A549 (cell line): ENCODE results near the gene TXNL1. TPM values are rescaled to one million over a fixed set of nuclear protein-coding genes. Genes with fewer than 3 reads are reported as not detected.
"Not testable (repeated sequence)": the region's sequence is repeated elsewhere in the genome, so short reads cannot be mapped to it uniquely, and the experiment has no call there.

Experiments used
- ATAC-seq, 2 experiments: fragments of 200-7000 bp in 1 of 2; fragments of >200 bp in 1 of 2; cut with Nextera tagmentation in 1 of 2; cut with Tn5 transposase in 1 of 2; 3 replicates each; pipeline versions ENCODE4 v1.8.0 to v1.9.1; 2018 to 2020; ENCODE audit warnings: mild to moderate bottlenecking in 1 of 2, moderate library complexity in 1 of 2
- CTCF ChIA-PET: fragments of 300-600 bp; sonication (Branson Sonifier 250); formaldehyde crosslinking; extraction: SDS; loops from one replicate; lab custom pipeline; 2021; ENCODE audit warnings: antibody characterized with exemption, inconsistent platforms; lab: Yijun Ruan, JAX
- POLR2A ChIA-PET: fragments of 350-600 bp; formaldehyde crosslinking; extraction: SDS; loops from one replicate; lab custom pipeline; 2021; ENCODE audit warnings: antibody characterized with exemption, inconsistent platforms; lab: Yijun Ruan, JAX
- DNase-seq, 2 experiments: peaks; one replicate each; pipeline versions ENCODE4 v3.0.0 to v3.0.0-alpha.2; 2011 to 2016; ENCODE audit warnings: low read depth in 1 of 2, low spot score in 1 of 2
- FAIRE-seq: peaks from 2 replicates; lab custom pipeline; 2011; peaks lifted over from hg19 to GRCh38; lab: Jason Lieb, UNC
- H3K27ac ChIP-seq, 2 experiments: fragments of >200 bp; sonication (Bioruptor Twin); formaldehyde crosslinking; 3 replicates each; pipeline ENCODE4 v1.5.1; 2016 to 2017
- H3K4me1 ChIP-seq: fragments of >200 bp; sonication (Bioruptor Twin); formaldehyde crosslinking; 3 replicates; pipeline ENCODE4 v1.6.1; 2016
- H3K4me2 ChIP-seq: fragments of >200 bp; sonication (Bioruptor Twin); formaldehyde crosslinking; 3 replicates; pipeline ENCODE4 v1.6.1; 2016
- H3K4me3 ChIP-seq: fragments of >200 bp; sonication (Bioruptor Twin); formaldehyde crosslinking; 3 replicates; pipeline ENCODE4 v1.5.1; 2016
- H3K9me3 ChIP-seq: fragments of >200 bp; sonication (Bioruptor Twin); formaldehyde crosslinking; 3 replicates; pipeline ENCODE4 v1.6.1; 2016
- CHD2 ChIP-seq: fragments of 150-350 bp; IDR thresholded peaks from 2 replicates; pipeline ENCODE4 v1.6.1; 2014; ENCODE audit warnings: low read length; ENCODE audit not compliant: partially characterized antibody
- CHD4 ChIP-seq: fragments of 200-600 bp; sonication (generic); IDR thresholded peaks from 2 replicates; pipeline ENCODE4 v1.6.1; 2016; ENCODE audit warnings: antibody characterized with exemption, mild to moderate bottlenecking, borderline replicate concordance
- EHF ChIP-seq: fragments of 250-450 bp; sonication (Bioruptor Pico); IDR thresholded peaks from 2 replicates; pipeline ENCODE4 v1.5.0; 2020; ENCODE audit warnings: mild to moderate bottlenecking
- EHMT2 ChIP-seq: fragments of 200-600 bp; sonication (generic); IDR thresholded peaks from 2 replicates; pipeline ENCODE4 v1.6.1; 2016; ENCODE audit warnings: antibody characterized with exemption, low read depth, mild to moderate bottlenecking, moderate library complexity
- EP300 ChIP-seq, 2 experiments: fragments of >200 bp; sonication (Bioruptor Twin); formaldehyde crosslinking; IDR thresholded peaks; 2 replicates in 1 of 2; 3 replicates in 1 of 2; pipeline ENCODE4 v1.6.1; 2016 to 2017
- FOSB ChIP-seq: fragments of 250-450 bp; sonication (Bioruptor Pico); IDR thresholded peaks from 2 replicates; pipeline ENCODE4 v1.5.0; 2020; ENCODE audit warnings: mild to moderate bottlenecking, moderate library complexity
- FOSL2 ChIP-seq, 2 experiments: fragments of 450-650 bp in 1 of 2; fragments of >200 bp in 1 of 2; sonication (Bioruptor Twin) in 1 of 2; formaldehyde crosslinking; IDR thresholded peaks; 2 replicates each; pipeline versions ENCODE4 v1.5.0 to v1.6.1; 2016 to 2020; ENCODE audit warnings: mild to moderate bottlenecking in 1 of 2, moderate library complexity in 1 of 2
- HOXB13 ChIP-seq: fragments of 250-450 bp; sonication (Bioruptor Pico); IDR thresholded peaks from 2 replicates; pipeline ENCODE4 v1.5.0; 2020; ENCODE audit warnings: low read depth, mild to moderate bottlenecking, moderate library complexity
- HOXB5 ChIP-seq: fragments of 250-450 bp; sonication (Bioruptor Pico); IDR thresholded peaks from 2 replicates; pipeline ENCODE4 v1.5.0; 2020; ENCODE audit warnings: mild to moderate bottlenecking, moderate library complexity
- JUN ChIP-seq, 2 experiments: fragments of >200 bp; sonication (Bioruptor Twin); formaldehyde crosslinking; IDR thresholded peaks; 2 replicates in 1 of 2; 3 replicates in 1 of 2; pipeline ENCODE4 v1.6.1; 2016 to 2017
- JUNB ChIP-seq: fragments of >200 bp; sonication (Bioruptor Twin); formaldehyde crosslinking; IDR thresholded peaks from 2 replicates; pipeline ENCODE4 v1.6.1; 2016
- MAFK ChIP-seq: fragments of 450-650 bp; IDR thresholded peaks from 2 replicates; pipeline ENCODE4 v1.6.1; 2014; ENCODE audit not compliant: partially characterized antibody
- MYC ChIP-seq: IDR thresholded peaks from 2 replicates; pipeline ENCODE4 v1.6.1; 2012; ENCODE audit warnings: mild to moderate bottlenecking, inconsistent platforms, low read length, improper control_type of control experiment, borderline replicate concordance
- NPAS2 ChIP-seq: fragments of 250-450 bp; sonication (Bioruptor Pico); IDR thresholded peaks from 2 replicates; pipeline ENCODE4 v1.8.0; 2022; ENCODE audit warnings: mild to moderate bottlenecking, moderate library complexity, borderline replicate concordance
- NR3C1 ChIP-seq: fragments of >200 bp; sonication (Bioruptor Twin); formaldehyde crosslinking; IDR thresholded peaks from 3 replicates; pipeline ENCODE4 v1.6.1; 2017
- PHF8 ChIP-seq: fragments of 200-600 bp; sonication (generic); IDR thresholded peaks from 2 replicates; pipeline ENCODE4 v1.6.1; 2016; ENCODE audit warnings: low read depth, mild to moderate bottlenecking, antibody characterized with exemption, moderate library complexity, borderline replicate concordance
- POLR2AphosphoS2 ChIP-seq: conservative IDR thresholded peaks from 2 replicates; pipeline ENCODE4 v1.6.1; 2012; ENCODE audit warnings: low read length, improper control_type of control experiment, inconsistent platforms
- RCOR1 ChIP-seq: fragments of 150-350 bp; IDR thresholded peaks from 2 replicates; pipeline ENCODE4 v1.6.1; 2014; ENCODE audit warnings: antibody characterized with exemption, low read length, low read depth
- SREBF2 ChIP-seq: fragments of 450-650 bp; IDR thresholded peaks from 2 replicates; pipeline ENCODE4 v1.6.1; 2014; ENCODE audit warnings: mild to moderate bottlenecking, moderate library complexity
- ZC3H11A ChIP-seq: fragments of 450-650 bp; IDR thresholded peaks from 2 replicates; pipeline ENCODE4 v1.6.1; 2014; ENCODE audit warnings: antibody characterized with exemption, mild to moderate bottlenecking
- WGBS: methylation state at CpG from one replicate; pipeline ENCODE4 v1.1.6; 2017; ENCODE audit errors: missing lambda C conversion rate; 5-methylcytosine and 5-hydroxymethylcytosine counted together
- polyA plus RNA-seq, 4 experiments: library from polyadenylated mRNA; depleted of rRNA in 3 of 4; stranded (reverse); fragments of >200 nt; fragmentation: RNase III in 1 of 4; extraction: RNeasy Plus Mini Kit Qiagen cat#74134 plus additional on column Dnase treatment in 1 of 4; gene quantifications; 2 replicates in 3 of 4; 3 replicates in 1 of 4; pipeline ENCODE4 v1.2.3, GENCODE V29; 2011 to 2017
- TF ChIP-seq, protein P1 (sequence below): fragments of >200 bp; sonication (Bioruptor Twin); formaldehyde crosslinking; IDR thresholded peaks from 3 replicates; pipeline ENCODE4 v1.6.1; 2016
- TF ChIP-seq, protein P2 (sequence below): fragments of 250-450 bp; sonication (Bioruptor Pico); IDR thresholded peaks from 2 replicates; pipeline ENCODE4 v1.5.0; 2021; ENCODE audit warnings: mild to moderate bottlenecking, moderate library complexity, borderline replicate concordance
- TF ChIP-seq, protein P3 (sequence below): fragments of 150-350 bp; IDR thresholded peaks from 2 replicates; pipeline ENCODE4 v1.6.1; 2014; ENCODE audit warnings: low read depth, mild to moderate bottlenecking, low read length

TXNL1 gene
- polyA plus RNA-seq, 2 of the 4 experiments (the other 2 are of a cell fraction), result 59.5 to 104 TPM

DNA sequence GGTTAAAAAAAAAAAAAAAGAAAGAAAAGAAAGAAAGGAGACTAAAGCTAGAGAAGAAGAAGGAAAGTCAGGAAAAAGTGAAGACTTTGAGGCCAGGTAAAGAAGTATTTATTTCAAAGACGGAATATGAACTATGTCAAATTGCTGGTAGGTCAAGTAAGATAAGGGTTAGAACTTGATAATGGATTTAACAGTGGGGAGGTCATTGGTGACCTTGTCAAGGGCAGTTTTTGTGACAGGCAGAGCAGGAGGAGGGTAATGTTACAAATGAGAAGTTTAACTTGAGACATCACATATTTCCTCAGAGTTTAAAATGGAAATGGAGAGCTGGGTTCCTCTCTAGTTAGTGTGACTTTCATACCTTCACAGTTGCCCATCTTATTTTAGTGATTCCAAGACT is 22.3 kb upstream of the TXNL1 start:
- POLR2A ChIA-PET, result no interaction called here
- FAIRE-seq (no peak), ATAC-seq (no peak), DNase-seq (no peak)
- WGBS, result 81% methylated on average over 1 of the region's 1 CpG
- H3K4me3 ChIP-seq, result no peak overlapping the region
- TF ChIP-seq CHD4 (no peak), ZC3H11A (no peak), MYC (no peak), NR3C1 (no peak), EHF (CRISPR knock-in tag) (no peak), CHD2 (no peak), PHF8 (no peak), EHMT2 (no peak), NPAS2 (no peak), FOSL2 (IDR thresholded peaks at IDR 0.05) (no peak), FOSL2 (CRISPR knock-in tag; IDR thresholded peaks at IDR 0.05) (no peak), HOXB5 (CRISPR knock-in tag) (no peak), JUNB (no peak), HOXB13 (CRISPR knock-in tag) (no peak), MAFK (no peak), SREBF2 (no peak), EP300 (IDR thresholded peaks at IDR 0.05) (no peak), JUN (IDR thresholded peaks at IDR 0.05) (no peak)
- TF ChIP-seq, protein P1, sequence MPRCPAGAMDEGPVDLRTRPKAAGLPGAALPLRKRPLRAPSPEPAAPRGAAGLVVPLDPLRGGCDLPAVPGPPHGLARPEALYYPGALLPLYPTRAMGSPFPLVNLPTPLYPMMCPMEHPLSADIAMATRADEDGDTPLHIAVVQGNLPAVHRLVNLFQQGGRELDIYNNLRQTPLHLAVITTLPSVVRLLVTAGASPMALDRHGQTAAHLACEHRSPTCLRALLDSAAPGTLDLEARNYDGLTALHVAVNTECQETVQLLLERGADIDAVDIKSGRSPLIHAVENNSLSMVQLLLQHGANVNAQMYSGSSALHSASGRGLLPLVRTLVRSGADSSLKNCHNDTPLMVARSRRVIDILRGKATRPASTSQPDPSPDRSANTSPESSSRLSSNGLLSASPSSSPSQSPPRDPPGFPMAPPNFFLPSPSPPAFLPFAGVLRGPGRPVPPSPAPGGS, result no peak
- TF ChIP-seq, protein P2, sequence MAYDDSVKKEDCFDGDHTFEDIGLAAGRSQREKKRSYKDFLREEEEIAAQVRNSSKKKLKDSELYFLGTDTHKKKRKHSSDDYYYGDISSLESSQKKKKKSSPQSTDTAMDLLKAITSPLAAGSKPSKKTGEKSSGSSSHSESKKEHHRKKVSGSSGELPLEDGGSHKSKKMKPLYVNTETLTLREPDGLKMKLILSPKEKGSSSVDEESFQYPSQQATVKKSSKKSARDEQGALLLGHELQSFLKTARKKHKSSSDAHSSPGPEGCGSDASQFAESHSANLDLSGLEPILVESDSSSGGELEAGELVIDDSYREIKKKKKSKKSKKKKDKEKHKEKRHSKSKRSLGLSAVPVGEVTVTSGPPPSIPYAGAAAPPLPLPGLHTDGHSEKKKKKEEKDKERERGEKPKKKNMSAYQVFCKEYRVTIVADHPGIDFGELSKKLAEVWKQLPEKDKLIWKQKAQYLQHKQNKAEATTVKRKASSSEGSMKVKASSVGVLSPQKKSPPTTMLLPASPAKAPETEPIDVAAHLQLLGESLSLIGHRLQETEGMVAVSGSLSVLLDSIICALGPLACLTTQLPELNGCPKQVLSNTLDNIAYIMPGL, result no peak
- CTCF ChIA-PET, result interaction anchor here (0.7 to 1.3 kb wide), 2 partner anchors 20 to 23 kb away, joined by 3 read pairs; no protein-coding TSS in a partner anchor
- H3K4me2 ChIP-seq, result no peak overlapping the region
- no peaks in the 10 kb centered on the region for H3K9me3 ChIP-seq
- H3K27ac ChIP-seq, result no peak overlapping the region
- no peaks in the 10 kb centered on the region for H3K4me1 ChIP-seq

DNA sequence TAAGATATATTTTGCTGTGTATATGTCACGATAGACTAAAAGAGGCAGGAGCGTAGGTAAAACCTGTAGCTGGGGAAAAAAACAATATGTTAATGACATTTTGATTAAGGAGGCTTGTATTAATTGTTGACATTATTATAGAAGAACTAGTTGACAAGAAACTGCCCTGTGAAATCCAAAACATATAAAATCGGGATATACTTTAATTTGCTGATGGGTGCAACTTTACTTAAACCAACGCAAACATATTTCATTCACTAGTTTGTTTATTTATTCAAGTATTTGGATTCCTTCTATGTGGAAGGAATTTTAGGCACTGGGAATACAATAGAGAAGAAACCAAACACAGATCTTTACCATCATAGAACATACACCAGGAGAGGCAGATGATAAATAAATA is 20.7 kb upstream of the TXNL1 start:
- DNase-seq (no peak), ATAC-seq (no peak), FAIRE-seq (no peak)
- H3K9me3 ChIP-seq, result no peaks in the 10 kb centered on the region
- no peak overlapping the region for H3K4me2 ChIP-seq
- ChIA-PET POLR2A (no interaction called here), CTCF (interaction anchor here (1.0 kb wide), 1 partner anchor 13 kb away, joined by 3 read pairs; no protein-coding TSS in a partner anchor)
- TF ChIP-seq MAFK (peak; percentile 22), RCOR1 (no peak), POLR2AphosphoS2 (no peak), FOSB (CRISPR knock-in tag) (no peak)
- H3K4me3 ChIP-seq, result no peak overlapping the region
- 85% methylated on average over 4 of the region's 4 CpGs for WGBS
- no peak overlapping the region for H3K27ac ChIP-seq
- no peaks in the 10 kb centered on the region for H3K4me1 ChIP-seq

DNA sequence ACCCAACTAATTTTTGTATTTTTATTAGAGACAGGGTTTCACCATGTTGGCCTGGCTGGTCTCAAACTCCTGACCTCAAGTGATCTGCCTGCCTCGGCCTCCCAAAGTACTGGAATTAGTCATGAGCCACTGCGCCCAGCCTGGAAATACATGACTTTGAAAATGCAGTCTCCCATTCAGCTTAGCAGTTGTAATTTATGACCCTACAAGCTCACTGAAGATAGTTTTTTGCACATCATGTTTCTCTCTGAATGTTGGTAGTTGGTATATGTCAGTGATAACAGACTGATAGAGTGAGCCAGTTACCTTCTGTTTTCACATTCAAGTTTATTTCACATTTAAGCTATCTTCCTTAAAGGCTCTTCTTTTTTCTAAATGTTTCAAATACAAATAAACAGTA is 19.9 kb upstream of the TXNL1 start:
- DNase-seq (no peak), ATAC-seq (no peak), FAIRE-seq (no peak)
- POLR2A ChIA-PET, result no interaction called here
- H3K4me1 ChIP-seq, result no peaks in the 10 kb centered on the region
- no peak overlapping the region for H3K4me2 ChIP-seq
- CTCF ChIA-PET, result interaction anchor here (1.0 kb wide), 1 partner anchor 13 kb away, joined by 3 read pairs; no protein-coding TSS in a partner anchor
- no peak overlapping the region for H3K4me3 ChIP-seq
- WGBS, result 93% methylated on average over 2 of the region's 2 CpGs
- no peaks in the 10 kb centered on the region for H3K9me3 ChIP-seq
- TF ChIP-seq, protein P3, sequence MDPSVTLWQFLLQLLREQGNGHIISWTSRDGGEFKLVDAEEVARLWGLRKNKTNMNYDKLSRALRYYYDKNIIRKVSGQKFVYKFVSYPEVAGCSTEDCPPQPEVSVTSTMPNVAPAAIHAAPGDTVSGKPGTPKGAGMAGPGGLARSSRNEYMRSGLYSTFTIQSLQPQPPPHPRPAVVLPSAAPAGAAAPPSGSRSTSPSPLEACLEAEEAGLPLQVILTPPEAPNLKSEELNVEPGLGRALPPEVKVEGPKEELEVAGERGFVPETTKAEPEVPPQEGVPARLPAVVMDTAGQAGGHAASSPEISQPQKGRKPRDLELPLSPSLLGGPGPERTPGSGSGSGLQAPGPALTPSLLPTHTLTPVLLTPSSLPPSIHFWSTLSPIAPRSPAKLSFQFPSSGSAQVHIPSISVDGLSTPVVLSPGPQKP, result no peak
- TF ChIP-seq NR3C1 (no peak), ZC3H11A (no peak)
- no peak overlapping the region for H3K27ac ChIP-seq

DNA sequence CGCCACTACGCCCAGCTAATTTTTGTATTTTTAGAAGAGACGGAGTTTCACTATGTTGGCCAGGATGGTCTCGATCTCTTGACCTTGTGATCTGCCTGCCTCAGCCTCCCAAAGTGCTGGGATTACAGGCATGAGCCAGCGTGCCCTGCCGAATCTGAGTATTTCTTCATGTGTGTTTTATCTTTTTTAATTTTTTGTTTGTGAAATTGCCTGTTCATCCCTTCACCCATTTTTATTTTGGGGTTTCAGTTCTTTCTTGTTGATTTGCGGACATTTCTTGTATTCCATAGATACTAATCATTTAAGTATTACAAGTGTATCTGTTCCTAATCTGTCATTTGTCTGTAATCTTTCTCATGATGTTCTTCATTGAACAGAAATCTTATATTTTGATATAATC is 15.9 kb upstream of the TXNL1 start:
- H3K4me2 ChIP-seq, POLR2A ChIA-PET, H3K27ac ChIP-seq, ATAC-seq, FAIRE-seq, H3K4me3 ChIP-seq, CTCF ChIA-PET, DNase-seq, H3K4me1 ChIP-seq, H3K9me3 ChIP-seq: not testable (repeated sequence)
- 95% methylated on average over 7 of the region's 7 CpGs for WGBS
